SK-N-MC (cell line): Measurements from ENCODE around the gene SLC12A8.

ENCODE experiments used
- EZH2 ChIP-seq: fragments of 200-600 bp; sonication (generic); IDR thresholded peaks from one replicate; pipeline ENCODE4 v1.6.1; 2017; ENCODE audit warnings: antibody characterized with exemption
- FOXP2 ChIP-seq: optimal IDR thresholded peaks from 2 replicates; pipeline ENCODE3; 2011; ENCODE audit warnings: mild to moderate bottlenecking, moderate library complexity; ENCODE audit not compliant: insufficient read depth; ENCODE audit errors: extremely low read length, control extremely low read depth
- POLR2AphosphoS5 ChIP-seq: IDR thresholded peaks from 2 replicates; pipeline ENCODE4 v1.6.1; 2012; ENCODE audit warnings: mild to moderate bottlenecking, low read depth, low read length, borderline replicate concordance

GRCh38 chr3:125109536-125109925 lies 103.0 kb downstream of the SLC12A8 start:
- TF ChIP-seq EZH2 (no peak), POLR2AphosphoS5 (no peak), FOXP2 (no peak)
